NB4 (cell line): ENCODE results near the gene TMTC2.

Experiments used
- POLR2A ChIP-seq: IDR thresholded peaks from 2 replicates; pipeline ENCODE4 v1.6.1; 2011; ENCODE audit warnings: mild to moderate bottlenecking; ENCODE audit not compliant: insufficient read length; ENCODE audit errors: extremely low read depth
- TF ChIP-seq, protein P1 (sequence below): IDR thresholded peaks from one replicate; pipeline ENCODE4 v1.5.1; 2012; ENCODE audit warnings: low read depth, low read length

DNA sequence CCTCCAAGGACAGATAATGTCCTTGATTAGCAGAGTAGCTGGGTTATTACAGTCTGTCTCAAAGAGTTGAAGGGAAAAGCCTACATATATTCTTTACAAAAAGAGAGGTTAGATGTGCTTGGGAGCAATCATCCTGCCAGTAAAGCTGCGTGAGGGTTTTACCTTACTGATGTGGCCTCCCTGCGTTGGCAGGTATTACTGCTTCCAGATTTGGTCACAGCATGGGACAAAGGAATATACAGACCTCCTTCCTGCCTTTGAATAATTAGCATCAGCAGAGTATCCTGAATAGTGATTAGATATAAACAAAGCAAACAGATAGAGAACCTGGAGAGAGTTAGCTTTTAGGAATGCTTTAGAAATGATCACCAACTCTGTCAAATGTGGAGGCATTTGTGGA lies 69.6 kb downstream of the TMTC2 start:
- TF ChIP-seq, protein P1, sequence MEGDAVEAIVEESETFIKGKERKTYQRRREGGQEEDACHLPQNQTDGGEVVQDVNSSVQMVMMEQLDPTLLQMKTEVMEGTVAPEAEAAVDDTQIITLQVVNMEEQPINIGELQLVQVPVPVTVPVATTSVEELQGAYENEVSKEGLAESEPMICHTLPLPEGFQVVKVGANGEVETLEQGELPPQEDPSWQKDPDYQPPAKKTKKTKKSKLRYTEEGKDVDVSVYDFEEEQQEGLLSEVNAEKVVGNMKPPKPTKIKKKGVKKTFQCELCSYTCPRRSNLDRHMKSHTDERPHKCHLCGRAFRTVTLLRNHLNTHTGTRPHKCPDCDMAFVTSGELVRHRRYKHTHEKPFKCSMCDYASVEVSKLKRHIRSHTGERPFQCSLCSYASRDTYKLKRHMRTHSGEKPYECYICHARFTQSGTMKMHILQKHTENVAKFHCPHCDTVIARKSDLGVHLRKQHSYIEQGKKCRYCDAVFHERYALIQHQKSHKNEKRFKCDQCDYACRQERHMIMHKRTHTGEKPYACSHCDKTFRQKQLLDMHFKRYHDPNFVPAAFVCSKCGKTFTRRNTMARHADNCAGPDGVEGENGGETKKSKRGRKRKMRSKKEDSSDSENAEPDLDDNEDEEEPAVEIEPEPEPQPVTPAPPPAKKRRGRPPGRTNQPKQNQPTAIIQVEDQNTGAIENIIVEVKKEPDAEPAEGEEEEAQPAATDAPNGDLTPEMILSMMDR = no peak
- TF ChIP-seq POLR2A = no peak
